Fibroblast of upper back skin (primary cell): ENCODE measurements around the gene STIM1.
"Not testable (repeated sequence)": the region's sequence is repeated elsewhere in the genome, so short reads cannot be mapped to it uniquely, and the experiment has no call there.

Experiments
- DNase-seq: peaks from one replicate; pipeline ENCODE4 v3.0.0-alpha.2; 2013

The STIM1 gene

GRCh38 chr11:3854977-3855807 lies at the start of gene STIM1:
TSS of gene STIM1 (plus strand) at chr11:3855664. CDS start at chr11:3856271, 607 bp downstream.
- DNase-seq = peak; percentile 91

GRCh38 chr11:3807909-3808860 lies 47.3 kb upstream of the STIM1 start, which contains the start of gene PGAP2:
TSS of gene PGAP2 (plus strand) at chr11:3808560. CDS start at chr11:3811260, 2,700 bp downstream.
- DNase-seq = peak; percentile 48

GRCh38 chr11:3808861-3809623 lies 46.4 kb upstream of the STIM1 start:
- DNase-seq = peak; percentile 46

GRCh38 chr11:3809624-3809928 lies 45.9 kb upstream of the STIM1 start:
- DNase-seq = no peak

- DNase-seq = no peak
These were observed 45.0 kb upstream of the STIM1 start for GRCh38 chr11:3810446-3810845.

- no peak for DNase-seq
These were observed 44.5 kb upstream of the STIM1 start for GRCh38 chr11:3810951-3811350.

- not testable (repeated sequence) for DNase-seq
These were observed 40.6 kb upstream of the STIM1 start for GRCh38 chr11:3814832-3815231.

- no peak for DNase-seq
These were observed 39.6 kb upstream of the STIM1 start for GRCh38 chr11:3815845-3816244.

- DNase-seq = no peak
These were observed 38.8 kb upstream of the STIM1 start for GRCh38 chr11:3816673-3817072.

GRCh38 chr11:3817181-3817800 lies 38.2 kb upstream of the STIM1 start:
- DNase-seq = no peak

- no peak for DNase-seq
These were observed 34.5 kb upstream of the STIM1 start for GRCh38 chr11:3820971-3821370.

- DNase-seq = no peak
These were observed 33.2 kb upstream of the STIM1 start for GRCh38 chr11:3822312-3822711.

- peak; percentile 75 for DNase-seq
These were observed 32.2 kb upstream of the STIM1 start for GRCh38 chr11:3823303-3823702.

GRCh38 chr11:3823762-3824506 lies 31.5 kb upstream of the STIM1 start:
- no peak for DNase-seq

- peak; percentile 50 for DNase-seq
These were observed 30.6 kb upstream of the STIM1 start for GRCh38 chr11:3824714-3825472.

GRCh38 chr11:3825473-3826154 lies 29.9 kb upstream of the STIM1 start:
- DNase-seq = no peak

GRCh38 chr11:3826721-3827120 lies 28.7 kb upstream of the STIM1 start:
- no peak for DNase-seq

- no peak for DNase-seq
These were observed 27.9 kb upstream of the STIM1 start for GRCh38 chr11:3827434-3828186.

- no peak for DNase-seq
These were observed 25.4 kb upstream of the STIM1 start for GRCh38 chr11:3830088-3830487.

GRCh38 chr11:3830730-3831129 lies 24.7 kb upstream of the STIM1 start:
- no peak for DNase-seq
